Suprapubic skin (tissue), 3 donors: ENCODE results near the gene TARP.

Source experiments
- CTCF ChIP-seq, 2 donors: fragments of 200-600 bp in 1 of 2; fragments of 450-650 bp in 1 of 2; sonication (generic) in 1 of 2; IDR thresholded peaks; one replicate each; pipeline ENCODE4 v1.5.1; 2016 to 2019; ENCODE audit warnings: antibody characterized with exemption in 2 of 2, mild to moderate bottlenecking in 1 of 2, moderate library complexity in 1 of 2
- POLR2A ChIP-seq, 2 donors: fragments of 450-650 bp; IDR thresholded peaks; one replicate each; pipeline ENCODE4 v1.6.1; 2017; ENCODE audit warnings: antibody characterized with exemption in 2 of 2, mild to moderate bottlenecking in 2 of 2, moderate library complexity in 2 of 2

- TF ChIP-seq CTCF (IDR thresholded peaks at IDR 0.05) = no peak
- no peak for TF ChIP-seq POLR2A (IDR thresholded peaks at IDR 0.05)
Measured at GRCh38 chr7:38307640-38308039, 34.2 kb upstream of the TARP start.
